H9 (cell line): ENCODE results near the gene RGS16. TPM values are rescaled to one million over a fixed set of nuclear protein-coding genes. Genes with fewer than 3 reads are reported as not detected.
A peak's percentile ranks its signal among the peaks of the same experiment; 100 is the strongest.

Experiments used
- DNase-seq: peaks from one replicate; pipeline ENCODE4 v3.0.0-alpha.2; 2017
- H2AFZ ChIP-seq: one replicate; pipeline ENCODE4 v1.6.1; 2013; ENCODE audit warnings: mild to moderate bottlenecking, low read length, control low read depth, moderate library complexity
- H2AK5ac ChIP-seq: 2 replicates; pipeline ENCODE4 v1.6.1; 2013; ENCODE audit warnings: low read length, control low read depth, mixed read lengths; ENCODE audit not compliant: insufficient read length
- H2BK120ac ChIP-seq: one replicate; pipeline ENCODE4 v1.6.1; 2013; ENCODE audit warnings: low read depth, mild to moderate bottlenecking, low read length, control low read depth, inconsistent platforms; ENCODE audit not compliant: poor library complexity, severe bottlenecking
- H2BK12ac ChIP-seq: 2 replicates; pipeline ENCODE4 v1.6.1; 2013; ENCODE audit warnings: low read length, control low read depth, mixed read lengths, low read depth; ENCODE audit not compliant: insufficient read length
- H2BK15ac ChIP-seq: 2 replicates; pipeline ENCODE4 v1.6.1; 2013; ENCODE audit warnings: low read depth, low read length, control low read depth
- H2BK20ac ChIP-seq: one replicate; pipeline ENCODE4 v1.6.1; 2013; ENCODE audit warnings: low read depth, mild to moderate bottlenecking, low read length, control low read depth, inconsistent platforms; ENCODE audit not compliant: poor library complexity, severe bottlenecking
- H2BK5ac ChIP-seq: 2 replicates; pipeline ENCODE4 v1.6.1; 2013; ENCODE audit warnings: low read length, control low read depth, mixed read lengths; ENCODE audit not compliant: insufficient read length
- H3K14ac ChIP-seq: 2 replicates; pipeline ENCODE4 v1.6.1; 2013; ENCODE audit warnings: low read length, control low read depth; ENCODE audit not compliant: insufficient read depth
- H3K18ac ChIP-seq: 2 replicates; pipeline ENCODE4 v1.6.1; 2013; ENCODE audit warnings: low read depth, mild to moderate bottlenecking, mixed read lengths, low read length, control low read depth; ENCODE audit not compliant: insufficient read length
- H3K23ac ChIP-seq: 2 replicates; pipeline ENCODE4 v1.6.1; 2013; ENCODE audit warnings: low read length, control low read depth, mixed read lengths, low read depth; ENCODE audit not compliant: insufficient read length
- H3K23me2 ChIP-seq: 2 replicates; pipeline ENCODE4 v1.6.1; 2013; ENCODE audit warnings: low read depth, mild to moderate bottlenecking, mixed read lengths, low read length, control low read depth; ENCODE audit not compliant: insufficient read length, poor library complexity, severe bottlenecking
- H3K27ac ChIP-seq: 2 replicates; pipeline ENCODE4 v1.5.1; 2013; ENCODE audit warnings: low read length, control low read depth, mixed read lengths, low read depth; ENCODE audit not compliant: insufficient read length
- H3K27me3 ChIP-seq: 2 replicates; pipeline ENCODE4 v1.6.1; 2013; ENCODE audit warnings: low read length, control low read depth, inconsistent platforms; ENCODE audit not compliant: insufficient read depth
- H3K4ac ChIP-seq: 2 replicates; pipeline ENCODE4 v1.6.1; 2013; ENCODE audit warnings: low read depth, mild to moderate bottlenecking, control low read depth, inconsistent platforms, low read length, moderate library complexity
- H3K4me1 ChIP-seq: 2 replicates; pipeline ENCODE4 v1.6.1; 2013; ENCODE audit warnings: low read length, control low read depth, inconsistent platforms; ENCODE audit not compliant: insufficient read depth
- H3K4me2 ChIP-seq: 2 replicates; pipeline ENCODE4 v1.6.1; 2013; ENCODE audit warnings: low read length, control low read depth, mixed read lengths; ENCODE audit not compliant: insufficient read length, insufficient read depth
- H3K56ac ChIP-seq: 2 replicates; pipeline ENCODE4 v1.6.1; 2013; ENCODE audit warnings: low read depth, mild to moderate bottlenecking, mixed read lengths, low read length, control low read depth; ENCODE audit not compliant: insufficient read length
- H3K79me1 ChIP-seq: 2 replicates; pipeline ENCODE4 v1.6.1; 2013; ENCODE audit warnings: low read depth, mild to moderate bottlenecking, moderate library complexity, low read length, control low read depth, inconsistent platforms; ENCODE audit not compliant: insufficient read depth, poor library complexity, severe bottlenecking
- H3K79me2 ChIP-seq: 2 replicates; pipeline ENCODE4 v1.6.1; 2013; ENCODE audit warnings: low read length, control low read depth, inconsistent platforms; ENCODE audit not compliant: insufficient read depth
- H3K9ac ChIP-seq: 2 replicates; pipeline ENCODE4 v1.6.1; 2013; ENCODE audit warnings: low read length, control low read depth, mixed read lengths; ENCODE audit not compliant: insufficient read length; ENCODE audit errors: extremely low read depth
- H3K9me3 ChIP-seq: one replicate; pipeline ENCODE4 v1.6.1; 2013; ENCODE audit warnings: low read depth, low read length, inconsistent platforms; ENCODE audit not compliant: control insufficient read depth
- H3T11ph ChIP-seq: one replicate; pipeline ENCODE4 v1.6.1; 2013; ENCODE audit warnings: mild to moderate bottlenecking, low read length, control low read depth, inconsistent platforms
- H4K20me1 ChIP-seq: one replicate; pipeline ENCODE4 v1.6.1; 2013; ENCODE audit not compliant: control insufficient read depth, insufficient read length, insufficient read depth
- H4K5ac ChIP-seq: 2 replicates; pipeline ENCODE4 v1.6.1; 2013; ENCODE audit warnings: low read depth, mild to moderate bottlenecking, mixed read lengths, low read length, control low read depth; ENCODE audit not compliant: insufficient read length
- H4K8ac ChIP-seq: replicated peaks from 2 replicates; pipeline ENCODE4 v1.6.1; 2013; ENCODE audit warnings: low read length, control low read depth, mixed read lengths, low read depth; ENCODE audit not compliant: insufficient read length
- H4K91ac ChIP-seq: 2 replicates; pipeline ENCODE4 v1.6.1; 2013; ENCODE audit warnings: low read depth, mild to moderate bottlenecking, moderate library complexity, mixed read lengths, low read length, control low read depth; ENCODE audit not compliant: insufficient read length
- H3K27ac Mint-ChIP-seq, 3 experiments: 2 replicates in 2 of 3; 3 replicates in 1 of 3; pipeline ENCODE4 v1.8.0; 2020 to 2021; ENCODE audit warnings: mixed read lengths in 3 of 3, mild to moderate bottlenecking in 1 of 3, moderate library complexity in 1 of 3
- H3K27me3 Mint-ChIP-seq: 2 replicates; pipeline ENCODE4 v1.8.0; 2021; ENCODE audit warnings: low read depth, mild to moderate bottlenecking, moderate library complexity, mixed read lengths
- H3K36me3 Mint-ChIP-seq, 3 experiments: 2 replicates in 2 of 3; 3 replicates in 1 of 3; pipeline ENCODE4 v1.8.0; 2020 to 2021; ENCODE audit warnings: low read depth in 3 of 3, mixed read lengths in 3 of 3; ENCODE audit not compliant: insufficient read depth in 1 of 3
- H3K4me1 Mint-ChIP-seq, 2 experiments: 2 replicates each; pipeline ENCODE4 v1.8.0; 2020; ENCODE audit warnings: mixed read lengths in 2 of 2
- H3K4me3 Mint-ChIP-seq, 2 experiments: 2 replicates in 1 of 2; 3 replicates in 1 of 2; pipeline ENCODE4 v1.8.0; 2020 to 2021; ENCODE audit warnings: mild to moderate bottlenecking in 2 of 2, mixed read lengths in 2 of 2, moderate library complexity in 1 of 2
- H3K9me3 Mint-ChIP-seq, 2 experiments: 2 replicates in 1 of 2; 3 replicates in 1 of 2; pipeline ENCODE4 v1.8.0; 2020; ENCODE audit warnings: mild to moderate bottlenecking in 2 of 2, mixed read lengths in 2 of 2, moderate library complexity in 1 of 2
- CTCF ChIP-seq: fragments of 200-600 bp; sonication (generic); conservative IDR thresholded peaks from 3 replicates; pipeline ENCODE4 v1.8.0; 2021; ENCODE audit warnings: antibody characterized with exemption, mild to moderate bottlenecking
- WGBS: extraction: QIAGEN DNeasy Blood & Tissue Kit; methylation state at CpG from one replicate; pipeline ENCODE4 v1.1.7; 2013; ENCODE audit warnings: missing lambda C conversion rate, low lambda C conversion rate, mixed read lengths; ENCODE audit not compliant: insufficient read length; ENCODE audit errors: extremely low coverage; 5-methylcytosine and 5-hydroxymethylcytosine counted together
- total RNA-seq: library from RNA; stranded (reverse); gene quantifications from 2 replicates; pipeline ENCODE4 v1.2.1, GENCODE V29; 2021

RGS16 gene
- total RNA-seq, 1 experiment from 2014 or later, result 6.9 TPM

DNA sequence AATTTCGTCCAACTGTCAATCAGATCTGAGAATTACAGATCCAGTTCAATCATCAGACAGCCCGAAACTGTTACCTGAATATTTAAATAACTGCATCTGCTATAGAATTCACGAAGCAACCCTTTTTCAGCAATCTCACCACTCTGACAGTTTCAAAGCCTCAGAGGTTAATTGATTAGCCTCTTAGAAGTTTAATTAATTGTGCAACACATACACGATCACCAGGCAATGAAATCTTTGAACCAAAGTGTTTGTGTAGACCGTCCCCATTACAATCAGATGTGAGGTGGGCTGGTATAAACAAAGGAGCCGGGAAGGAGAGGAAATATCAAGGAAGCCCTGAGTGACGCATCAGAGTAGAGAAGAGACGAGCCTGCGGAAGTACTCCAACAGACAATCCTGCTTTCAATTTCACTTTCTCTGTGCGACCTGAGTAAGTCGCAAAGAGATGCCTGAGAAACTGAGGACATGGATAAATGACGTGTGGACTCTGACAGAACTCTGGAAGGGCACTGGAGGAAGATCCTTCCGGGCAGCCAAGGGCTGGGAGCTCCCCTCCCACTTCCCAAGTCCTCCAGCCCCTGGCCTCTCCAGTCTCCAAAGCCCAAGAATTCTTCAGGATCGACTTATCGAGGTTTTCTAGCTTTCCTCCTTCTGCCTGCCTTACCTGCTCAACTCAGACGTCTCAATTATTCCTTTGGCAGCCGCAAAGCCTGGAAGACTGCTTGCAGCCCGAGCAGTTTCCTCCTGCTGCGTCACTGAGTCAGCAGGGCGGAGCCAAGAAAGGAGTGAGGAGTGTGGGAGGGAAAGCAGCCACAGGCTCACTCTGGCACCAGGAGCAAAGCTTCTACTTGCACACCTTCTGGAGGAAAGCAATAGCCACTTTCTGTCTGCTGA is 15.4 kb downstream of the RGS16 start, which contains the start of gene RNASEL:
RNASEL (minus strand) TSS at position 757 of the 897 bp plus-strand sequence. CDS start 2,450 bp downstream, outside the sequence.
- Histone ChIP-seq H3K56ac (no peak within 1 kb of the TSS), H4K91ac (no peak within 1 kb of the TSS), H4K20me1 (peaks cover 2% of the 10 kb centered on the region), H3K79me1 (no peaks in the 10 kb centered on the region), H2BK20ac (no peak within 1 kb of the TSS), H3K4me2 (peak within 1 kb of the TSS; percentile 61), H2BK5ac (no peak within 1 kb of the TSS), H2BK12ac (no peak within 1 kb of the TSS), H3K9ac (no peak within 1 kb of the TSS), H4K8ac (no peak within 1 kb of the TSS), H3K27ac (no peak within 1 kb of the TSS), H3K23ac (no peak within 1 kb of the TSS), H3K9me3 (no peaks in the 10 kb centered on the region), H3T11ph (no peak within 1 kb of the TSS), H2AK5ac (no peak within 1 kb of the TSS), H4K5ac (no peak within 1 kb of the TSS), H3K14ac (no peak within 1 kb of the TSS), H3K27me3 (no peaks in the 10 kb centered on the region), H3K4me1 (no peaks in the 10 kb centered on the region; the same call in 1 of the 2 replicates), H3K4ac (no peak within 1 kb of the TSS), H3K23me2 (peaks cover 4% of the 10 kb centered on the region), H2AFZ (peak within 1 kb of the TSS; percentile 42), H2BK120ac (no peak within 1 kb of the TSS), H2BK15ac (no peak within 1 kb of the TSS), H3K79me2 (no peaks in the 10 kb centered on the region), H3K18ac (no peak within 1 kb of the TSS)
- peak; percentile 78 for DNase-seq
- peak within 1 kb of the TSS; percentile 28 to 92 (median 90); a peak in 6 of 7 replicates for H3K27ac Mint-ChIP-seq
- peak within 1 kb of the TSS; percentile 71 to 77 for H3K4me3 Mint-ChIP-seq
- no CpG with 5 or more reads among the region's 20 CpGs for WGBS
- no peaks in the 10 kb centered on the region; a peak in 2 of 7 replicates for H3K36me3 Mint-ChIP-seq
- TF ChIP-seq CTCF, result no peak
- peaks cover 2 to 5% of the 10 kb centered on the region in 2 experiments; a peak in 1 of 5 replicates for H3K9me3 Mint-ChIP-seq
- H3K4me1 Mint-ChIP-seq, result peaks cover 13 to 15% of the 10 kb centered on the region in 2 experiments
- peaks cover 2% of the 10 kb centered on the region; the same call in 1 of the 2 replicates for H3K27me3 Mint-ChIP-seq
